Globus pallidus (tissue), 1 donor: Measurements from ENCODE around the gene HID1.
"Not testable (repeated sequence)": the region's sequence is repeated elsewhere in the genome, so short reads cannot be mapped to it uniquely, and the experiment has no call there.

Source experiments
- DNase-seq: peaks from one replicate; pipeline ENCODE4 v3.0.0-alpha.2; 2015; ENCODE audit warnings: low spot score

The HID1 gene

DNA sequence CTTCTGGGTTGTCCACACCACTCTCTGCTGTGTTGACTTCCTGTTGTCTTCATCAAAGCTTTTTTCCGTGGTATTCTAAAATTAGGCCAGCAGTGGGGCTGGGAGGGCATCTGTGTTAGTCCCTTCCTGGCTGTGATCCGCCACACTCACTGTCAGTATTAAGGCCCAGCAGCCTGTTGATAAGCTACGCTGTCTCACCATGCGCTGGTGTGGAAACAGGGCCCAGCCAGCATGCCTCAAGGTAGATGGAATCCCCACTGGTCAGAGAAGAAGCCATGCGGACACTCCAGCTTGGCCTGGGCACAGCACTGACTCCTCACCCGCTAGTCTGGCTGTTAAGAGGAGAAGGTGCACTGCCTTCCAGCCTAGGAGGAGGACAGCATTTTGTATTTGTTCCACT lies 26.2 kb upstream of the HID1 start:
- DNase-seq, result no peak

DNA sequence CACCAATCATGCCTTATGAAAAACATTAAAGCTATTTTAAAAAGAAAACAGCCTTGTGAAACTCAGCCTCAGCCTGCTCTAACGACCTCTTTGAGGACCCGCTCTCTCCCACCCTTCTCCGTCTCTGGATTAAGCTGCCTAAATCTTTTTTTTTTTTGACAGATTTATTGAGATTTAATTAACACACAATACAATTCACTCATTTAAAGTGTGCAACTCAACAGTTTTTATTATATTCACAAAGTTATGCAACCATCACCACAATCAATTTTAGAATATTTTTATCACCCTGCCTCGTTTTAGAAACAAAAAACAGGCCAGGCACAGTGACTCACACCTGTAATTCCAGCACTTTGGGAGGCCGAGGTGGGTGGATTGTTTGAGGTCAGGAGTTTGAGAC lies 23.3 kb upstream of the HID1 start:
- DNase-seq, result no peak

DNA sequence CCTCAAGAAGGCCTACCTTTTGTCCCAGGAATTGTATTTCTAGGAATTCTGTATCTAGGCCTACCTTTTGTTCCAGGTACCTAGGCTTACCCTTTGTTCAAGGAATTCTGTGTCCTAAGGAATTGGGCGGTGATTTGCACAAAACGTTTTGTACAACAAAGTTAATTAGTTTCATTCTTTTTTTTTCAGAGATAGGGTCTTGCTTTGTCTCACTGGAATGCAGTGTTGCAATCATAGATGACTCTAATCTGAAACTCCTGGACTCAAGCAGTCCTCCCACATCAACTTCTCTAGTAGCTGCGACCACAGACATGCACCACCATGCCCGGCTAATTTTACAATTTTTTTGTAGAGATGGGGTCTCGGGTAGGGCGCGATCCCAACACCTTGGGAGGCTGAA lies 21.9 kb upstream of the HID1 start:
- no peak for DNase-seq

DNA sequence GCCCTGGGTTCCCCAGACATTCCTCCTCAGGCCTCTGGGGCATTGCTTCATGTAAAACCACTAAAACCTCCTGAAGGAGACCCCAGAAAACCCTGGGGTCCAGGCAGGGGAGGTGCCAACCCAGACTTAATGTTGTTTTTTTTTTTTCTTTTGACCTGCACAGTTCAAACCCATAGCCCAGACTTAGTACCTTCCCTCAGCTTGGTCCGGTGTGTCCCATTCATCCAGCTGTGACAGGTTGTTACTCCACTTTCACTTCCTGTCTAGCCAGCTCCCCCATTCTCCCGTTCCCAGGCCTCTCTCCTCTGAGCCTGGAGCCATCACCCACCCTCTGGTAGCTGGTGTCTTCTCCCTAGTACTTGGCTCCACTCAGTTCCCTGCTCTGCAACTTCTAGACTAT lies 19.7 kb upstream of the HID1 start:
- no peak for DNase-seq

- DNase-seq, result no peak
Observed at GRCh38 chr17:74990581-74991105, 18.1 kb upstream of the HID1 start.

GRCh38 chr17:74987909-74988711 lies 15.6 kb upstream of the HID1 start:
- DNase-seq, result peak; percentile 84

- peak; percentile 97 for DNase-seq
Observed at GRCh38 chr17:74987418-74987908, 14.9 kb upstream of the HID1 start, which contains the start of gene CDR2L. Gene CDR2L (plus strand): TSS chr17:74987632. CDS start chr17:74988044, 412 bp downstream.

GRCh38 chr17:74986206-74986576 lies 13.6 kb upstream of the HID1 start:
- DNase-seq, result no peak

DNA sequence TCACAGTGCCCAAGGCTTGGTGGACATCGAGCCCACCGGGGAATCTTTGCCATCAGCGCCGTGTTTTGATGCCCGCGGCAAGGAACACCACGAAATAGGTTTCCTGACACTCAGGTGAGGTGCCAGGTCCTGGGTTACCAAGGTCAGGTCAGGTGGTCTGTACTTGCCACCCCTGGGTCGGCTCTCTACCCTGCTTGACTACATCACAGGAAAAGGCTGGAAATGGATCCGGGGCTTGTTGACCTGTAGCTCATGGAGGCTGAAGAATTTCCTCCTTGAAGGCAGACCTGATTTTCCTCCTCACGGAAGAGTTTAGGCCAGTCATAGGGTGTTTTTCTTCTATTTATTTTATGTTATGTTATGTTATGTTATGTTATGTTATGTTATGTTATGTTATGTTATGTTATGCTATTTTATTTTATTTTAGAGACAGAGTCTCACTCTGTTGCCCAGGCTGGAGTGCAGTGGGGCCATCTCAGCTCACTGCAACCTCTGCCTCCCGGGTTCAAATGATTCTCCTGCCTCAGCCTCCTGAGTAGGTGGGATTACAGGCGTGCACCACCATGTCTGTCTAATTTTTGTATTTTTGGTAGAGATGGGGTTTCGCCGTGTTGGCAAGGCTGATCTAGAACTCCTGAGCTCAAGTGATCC lies 10.2 kb upstream of the HID1 start:
- DNase-seq, result peak; percentile 47

DNA sequence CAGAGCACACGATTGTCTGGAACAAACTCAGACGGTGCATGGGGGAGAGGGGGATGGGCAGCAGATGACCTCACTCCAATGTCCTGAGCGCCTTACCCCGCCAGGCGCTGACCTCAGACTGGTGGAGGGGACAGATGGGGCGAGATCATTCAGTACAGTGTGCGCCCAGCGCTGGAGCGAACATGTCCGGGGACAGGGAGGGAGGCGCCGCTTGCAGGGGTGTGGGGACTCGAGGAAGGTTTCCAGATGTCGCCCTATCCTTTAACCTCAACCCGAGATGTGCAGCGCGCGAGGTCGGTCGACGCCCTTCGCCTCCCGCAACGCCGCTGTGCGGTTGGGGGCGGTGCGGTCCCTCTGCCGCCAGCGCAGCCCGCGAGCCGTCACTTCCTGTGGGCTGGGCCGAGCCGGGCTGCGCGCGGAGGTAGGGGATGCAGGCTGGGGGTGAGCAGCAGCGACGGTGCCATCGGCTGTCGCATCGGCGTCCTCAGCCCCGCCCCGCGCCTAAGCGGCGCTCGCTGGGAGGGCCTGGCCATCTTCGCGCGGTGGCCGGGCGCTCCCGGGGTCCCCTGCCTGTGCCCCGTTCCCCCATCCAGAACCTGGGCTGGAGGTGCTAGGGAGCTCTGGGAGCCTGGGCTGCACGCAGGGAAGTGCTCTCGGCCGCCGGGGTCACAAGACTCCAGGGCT lies 9.6 kb upstream of the HID1 start:
- peak; percentile 92 for DNase-seq

DNA sequence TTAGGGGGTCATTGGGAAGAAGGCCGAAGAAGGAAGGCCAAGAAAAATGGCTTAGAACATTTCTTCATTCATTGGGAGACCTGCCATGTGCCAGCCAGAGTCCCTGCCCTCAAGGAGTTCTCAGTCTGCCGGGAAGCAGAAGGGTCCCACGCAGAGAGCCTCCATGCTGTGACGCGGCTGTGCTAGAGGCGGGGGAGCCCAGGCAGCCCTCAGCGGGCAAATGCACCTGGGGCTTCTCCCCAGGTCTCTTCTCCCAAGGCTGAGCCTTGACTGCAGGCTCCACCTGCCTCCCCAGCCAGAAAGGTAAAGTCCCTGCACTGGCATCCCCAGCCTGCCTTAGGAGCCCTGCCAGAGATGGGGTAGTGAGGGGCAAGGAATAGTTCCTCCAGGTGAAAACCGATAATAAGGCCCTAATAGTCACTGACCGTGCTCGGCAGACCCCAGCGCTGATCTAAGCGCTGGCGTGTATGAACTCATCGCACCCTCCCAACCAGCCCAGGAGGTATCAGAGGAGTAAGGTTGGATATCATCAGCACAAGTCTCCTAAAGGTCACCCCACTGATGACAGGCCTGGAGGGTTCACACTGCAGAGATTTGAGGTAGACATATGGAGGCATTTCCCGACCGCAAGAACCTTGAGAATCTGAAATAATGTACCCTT lies 8.9 kb upstream of the HID1 start:
- no peak for DNase-seq

GRCh38 chr17:74979408-74980146 lies 7.0 kb upstream of the HID1 start:
- no peak for DNase-seq

- DNase-seq, result no peak
Observed at GRCh38 chr17:74978240-74978639, 5.7 kb upstream of the HID1 start.

DNA sequence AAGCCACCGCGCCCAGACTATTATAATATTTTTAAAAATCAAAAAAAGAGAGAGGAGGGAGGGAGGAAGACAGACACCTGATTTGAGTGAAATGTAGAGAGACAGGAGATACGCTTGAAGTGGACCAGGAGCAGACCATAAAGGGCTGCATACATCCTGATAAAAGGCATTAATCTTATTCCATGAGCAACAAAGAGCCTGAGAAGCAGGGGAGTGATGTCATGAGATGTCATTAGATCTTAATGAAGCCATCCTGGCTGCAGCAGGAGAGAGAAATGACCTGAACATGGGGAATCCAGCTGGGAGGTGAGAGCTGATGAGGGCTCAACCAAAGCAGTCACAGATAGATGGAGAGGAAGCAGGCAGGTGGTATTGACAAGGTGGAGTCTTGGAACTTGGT lies 5.2 kb upstream of the HID1 start:
- DNase-seq, result no peak

- DNase-seq, result no peak
Observed at GRCh38 chr17:74975943-74976342, 3.4 kb upstream of the HID1 start.

- no peak for DNase-seq
Observed at GRCh38 chr17:74972973-74973328, 392 bp upstream of the HID1 start.

DNA sequence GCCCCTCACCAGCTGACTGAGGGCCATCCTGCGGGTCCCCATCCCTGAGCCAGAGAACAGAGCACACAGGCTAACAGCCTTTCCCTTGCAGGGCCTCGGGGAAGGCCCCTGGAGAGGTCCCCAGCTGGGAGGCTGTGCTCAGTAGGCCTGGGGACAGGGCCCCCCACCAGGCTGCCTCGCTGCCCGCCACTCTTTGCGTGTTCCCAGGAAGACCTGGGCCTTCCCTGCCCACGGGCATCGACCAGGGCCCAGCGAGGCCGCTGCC lies 785 bp downstream of the HID1 start:
- DNase-seq, result no peak

DNA sequence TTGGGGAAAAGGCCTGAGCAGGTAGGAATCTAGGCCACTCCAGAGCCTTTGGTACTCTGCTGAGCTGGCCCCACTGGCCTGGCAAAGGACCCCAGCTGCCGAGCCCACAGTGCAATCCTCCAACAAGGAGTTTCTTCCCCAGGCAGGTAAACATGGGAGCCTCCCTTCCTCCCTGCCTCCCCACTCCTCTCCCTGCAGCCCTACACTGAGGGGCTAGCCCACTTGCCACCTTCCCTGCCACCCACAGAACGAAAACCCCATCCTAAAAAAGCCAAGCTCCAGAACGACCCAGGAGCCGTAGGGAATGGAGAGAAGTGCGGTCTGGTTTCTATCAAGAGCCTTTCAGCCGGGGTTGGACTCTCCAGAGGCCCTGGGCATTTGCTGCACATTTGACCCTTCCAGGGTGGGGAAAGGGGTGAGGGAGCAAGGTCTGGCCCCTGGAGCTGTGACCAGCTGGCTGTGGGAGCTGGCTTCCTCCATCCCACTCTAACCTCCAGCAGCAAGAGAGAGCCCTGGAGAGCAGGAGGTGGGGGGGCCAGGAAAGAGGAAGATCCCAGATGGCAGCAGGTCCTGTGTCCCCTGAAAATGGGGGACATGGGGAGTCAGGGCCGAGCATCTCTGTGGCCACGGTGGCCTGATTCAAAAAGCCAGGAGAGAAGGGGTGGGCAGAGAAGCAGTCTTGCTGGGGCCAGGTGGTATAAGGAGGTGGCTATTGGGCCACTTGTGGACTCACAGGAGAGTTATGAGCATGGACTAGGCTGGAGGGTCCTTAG lies 1.3 kb downstream of the HID1 start:
- no peak for DNase-seq

GRCh38 chr17:74970395-74970794 lies 2.2 kb downstream of the HID1 start:
- no peak for DNase-seq

GRCh38 chr17:74969501-74969900 lies 3.1 kb downstream of the HID1 start:
- not testable (repeated sequence) for DNase-seq

DNA sequence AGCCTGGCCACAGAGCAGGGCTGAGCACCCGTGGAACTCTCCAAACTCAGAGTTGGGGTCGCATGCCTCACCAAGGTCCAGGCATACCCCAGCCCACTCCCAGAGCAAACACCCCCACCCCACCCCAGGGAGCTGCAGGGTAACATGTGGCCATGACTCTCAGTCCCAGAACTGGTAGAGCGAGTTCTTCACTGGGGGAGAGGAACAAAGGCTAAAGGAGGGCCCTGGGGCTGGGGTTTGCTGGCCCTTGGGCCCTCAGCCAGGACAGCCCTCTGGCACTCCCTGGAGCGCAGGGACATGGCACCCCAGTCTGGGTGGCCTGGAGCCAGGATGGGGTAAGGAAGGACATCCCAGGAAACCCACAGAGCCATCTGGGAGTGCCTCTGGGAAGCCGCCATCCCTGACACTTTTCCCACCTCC lies 4.2 kb downstream of the HID1 start:
- no peak for DNase-seq
